Esophagus muscularis mucosa (tissue), 4 donors: ENCODE measurements around the gene ESX1. TPM values are rescaled to one million over a fixed set of nuclear protein-coding genes. Genes with fewer than 3 reads are reported as not detected.
A peak's percentile ranks its signal among the peaks of the same experiment; 100 is the strongest.

Source experiments
- DNase-seq: peaks from one replicate; pipeline ENCODE4 v3.0.0-alpha.2; 2017; ENCODE audit errors: extremely low spot score
- H3K27ac ChIP-seq, 4 donors: fragments of 200-600 bp; sonication (generic); replicated peaks in 1 of 4; 1 replicate in 3 of 4; 2 replicates in 1 of 4; pipeline ENCODE4 v1.5.1; 2016 to 2019; ENCODE audit warnings: mild to moderate bottlenecking in 1 of 4
- H3K27me3 ChIP-seq, 4 donors: fragments of 200-600 bp; sonication (generic); one replicate each; pipeline versions ENCODE4 v1.5.1 to v1.6.0; 2016 to 2019
- H3K36me3 ChIP-seq, 4 donors: fragments of 200-600 bp; sonication (generic); one replicate each; pipeline ENCODE4 v1.5.1; 2016 to 2019
- H3K4me1 ChIP-seq, 4 donors: fragments of 200-600 bp; sonication (generic); one replicate each; pipeline ENCODE4 v1.5.1; 2016 to 2019
- H3K4me3 ChIP-seq, 4 donors: fragments of 200-600 bp; sonication (generic); 1 replicate in 2 of 4; 2 replicates in 2 of 4; pipeline ENCODE4 v1.5.1; 2016 to 2019; ENCODE audit warnings: mild to moderate bottlenecking in 4 of 4, moderate library complexity in 1 of 4
- H3K9me3 ChIP-seq, 4 donors: fragments of 200-600 bp; sonication (generic); 1 replicate in 3 of 4; 2 replicates in 1 of 4; pipeline ENCODE4 v1.5.1; 2016 to 2019
- EP300 ChIP-seq: sonication (generic); formaldehyde crosslinking; IDR thresholded peaks from one replicate; pipeline ENCODE4 v1.6.1; 2017; ENCODE audit warnings: antibody characterized with exemption
- POLR2A ChIP-seq: fragments of 450-650 bp; IDR thresholded peaks from one replicate; pipeline ENCODE4 v1.6.1; 2017; ENCODE audit warnings: antibody characterized with exemption, moderate library complexity, mild to moderate bottlenecking, low read depth
- POLR2AphosphoS5 ChIP-seq, 2 donors: sonication (generic); formaldehyde crosslinking; IDR thresholded peaks; one replicate each; pipeline ENCODE4 v1.6.1; 2017; ENCODE audit warnings: antibody characterized with exemption in 2 of 2
- WGBS: methylation state at CpG from one replicate; pipeline ENCODE4 v1.1.5; 2018; 5-methylcytosine and 5-hydroxymethylcytosine counted together
- intact Hi-C: fragments of 100-400 bp; cut with DNase I; formaldehyde crosslinking; loops from one replicate; pipeline ENCODE4 v1.15.1; 2023
- total RNA-seq, 4 donors: library from RNA; depleted of rRNA; stranded (reverse); fragments of >200 nt; gene quantifications; one replicate each; pipeline versions ENCODE4 v1.1.0 to v1.2.1, GENCODE V29; 2016
- TF ChIP-seq, protein P1 (sequence below), 3 experiments: fragments of 200-600 bp in 2 of 3; fragments of 450-650 bp in 1 of 3; sonication (generic) in 2 of 3; IDR thresholded peaks; one replicate each; pipeline ENCODE4 v1.5.1; 2017 to 2019; ENCODE audit warnings: antibody characterized with exemption in 3 of 3, mild to moderate bottlenecking in 2 of 3, moderate library complexity in 1 of 3

Gene ESX1
- total RNA-seq, 4 donors from 2014 or later = not detected

DNA sequence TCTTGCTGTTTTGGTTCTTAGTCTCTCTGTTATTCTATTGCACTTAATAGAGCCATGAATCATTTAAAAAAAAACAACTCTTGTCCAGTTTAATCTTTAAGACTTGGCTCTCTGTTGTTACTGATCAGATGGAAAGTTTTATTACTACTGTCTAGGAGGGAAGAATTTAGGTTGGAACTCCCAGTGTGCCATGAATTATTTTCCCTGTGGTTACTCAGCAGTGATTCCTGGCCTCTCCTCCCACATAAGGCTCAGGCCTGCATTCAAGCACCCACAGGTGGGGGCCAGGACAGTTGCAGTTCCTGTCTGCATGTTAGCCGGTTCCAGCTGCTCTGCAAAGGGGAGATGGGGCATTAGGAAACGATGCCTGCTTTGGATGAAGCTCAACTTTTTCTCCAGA is 29.8 kb upstream of the ESX1 start:
- Histone ChIP-seq H3K4me3 (no peak overlapping the region), H3K4me1 (no peaks in the 10 kb centered on the region), H3K9me3 (no peaks in the 10 kb centered on the region), H3K36me3 (no peaks in the 10 kb centered on the region), H3K27ac (no peak overlapping the region), H3K27me3 (peaks cover 0 to 9% (median 3%) of the 10 kb centered on the region in 4 donors)
- TF ChIP-seq, protein P1, sequence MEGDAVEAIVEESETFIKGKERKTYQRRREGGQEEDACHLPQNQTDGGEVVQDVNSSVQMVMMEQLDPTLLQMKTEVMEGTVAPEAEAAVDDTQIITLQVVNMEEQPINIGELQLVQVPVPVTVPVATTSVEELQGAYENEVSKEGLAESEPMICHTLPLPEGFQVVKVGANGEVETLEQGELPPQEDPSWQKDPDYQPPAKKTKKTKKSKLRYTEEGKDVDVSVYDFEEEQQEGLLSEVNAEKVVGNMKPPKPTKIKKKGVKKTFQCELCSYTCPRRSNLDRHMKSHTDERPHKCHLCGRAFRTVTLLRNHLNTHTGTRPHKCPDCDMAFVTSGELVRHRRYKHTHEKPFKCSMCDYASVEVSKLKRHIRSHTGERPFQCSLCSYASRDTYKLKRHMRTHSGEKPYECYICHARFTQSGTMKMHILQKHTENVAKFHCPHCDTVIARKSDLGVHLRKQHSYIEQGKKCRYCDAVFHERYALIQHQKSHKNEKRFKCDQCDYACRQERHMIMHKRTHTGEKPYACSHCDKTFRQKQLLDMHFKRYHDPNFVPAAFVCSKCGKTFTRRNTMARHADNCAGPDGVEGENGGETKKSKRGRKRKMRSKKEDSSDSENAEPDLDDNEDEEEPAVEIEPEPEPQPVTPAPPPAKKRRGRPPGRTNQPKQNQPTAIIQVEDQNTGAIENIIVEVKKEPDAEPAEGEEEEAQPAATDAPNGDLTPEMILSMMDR (IDR thresholded peaks at IDR 0.05) = no peak
- TF ChIP-seq EP300 = no peak
- no peak for TF ChIP-seq POLR2AphosphoS5 (IDR thresholded peaks at IDR 0.05)
- TF ChIP-seq POLR2A = no peak
- intact Hi-C loops = no loop called here
- WGBS = 37% methylated on average over 2 of the region's 2 CpGs
- no peak for DNase-seq

DNA sequence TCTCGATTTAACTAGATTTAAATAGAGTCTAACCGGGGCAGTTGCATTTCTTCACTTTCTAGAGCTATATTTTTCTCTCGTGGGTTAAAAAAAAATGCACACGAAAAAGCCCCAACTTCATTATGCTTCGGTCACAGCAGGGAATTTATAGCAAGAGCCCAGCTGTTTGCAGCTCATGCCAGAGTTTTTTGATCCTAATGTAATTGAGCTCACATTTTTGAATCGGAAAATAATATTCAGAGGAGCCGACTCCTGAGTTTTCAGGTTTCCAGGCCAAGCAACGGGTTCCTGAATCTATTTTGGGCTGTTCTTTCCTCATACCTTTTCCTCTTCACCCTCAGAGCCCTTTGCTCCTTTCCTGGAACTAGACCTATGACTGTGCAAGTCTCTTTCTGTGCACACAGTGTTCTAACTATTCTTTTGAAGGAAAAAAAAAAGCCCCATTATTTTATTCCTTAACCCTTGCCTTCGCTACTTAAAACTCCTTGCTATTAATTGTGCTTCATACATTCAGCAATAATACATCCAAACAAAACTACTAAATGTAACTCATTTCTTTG is 27.5 kb upstream of the ESX1 start:
- no peak overlapping the region for H3K4me3 ChIP-seq
- no peaks in the 10 kb centered on the region for H3K36me3 ChIP-seq
- peak overlapping the region in 2 of 4 donors; percentile 2 to 7 for H3K27ac ChIP-seq
- H3K27me3 ChIP-seq = peaks cover 0 to 20% (median 0%) of the 10 kb centered on the region in 4 donors
- no peaks in the 10 kb centered on the region for H3K4me1 ChIP-seq
- 43% methylated on average over 9 of the region's 9 CpGs for WGBS
- no peaks in the 10 kb centered on the region for H3K9me3 ChIP-seq
- TF ChIP-seq EP300 = no peak
- no peak for TF ChIP-seq POLR2A
- TF ChIP-seq POLR2AphosphoS5 (IDR thresholded peaks at IDR 0.05) = no peak
- TF ChIP-seq, protein P1 (IDR thresholded peaks at IDR 0.05) = no peak
- DNase-seq = no peak
- intact Hi-C loops = no loop called here

DNA sequence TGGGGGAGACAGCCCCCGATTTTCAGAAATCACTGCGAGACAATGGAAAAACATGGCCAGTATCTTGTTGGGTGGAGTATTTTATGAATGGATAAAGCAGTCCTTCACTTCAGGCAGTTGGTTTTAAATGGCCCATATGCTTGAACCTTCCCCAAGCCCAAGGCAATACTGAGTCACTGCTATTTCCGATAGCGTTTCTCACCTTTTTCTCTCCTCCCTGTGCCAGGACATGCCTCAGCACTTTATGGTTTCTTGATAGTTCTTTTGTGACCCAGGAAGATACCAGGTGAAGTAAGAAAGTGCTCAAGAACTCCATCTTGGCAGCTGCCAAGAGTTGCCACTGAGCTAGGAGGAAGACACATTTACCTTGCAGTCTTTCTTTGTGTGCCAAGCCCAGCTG is 26.8 kb upstream of the ESX1 start:
- Histone ChIP-seq H3K27ac (peak overlapping the region in 2 of 4 donors; percentile 2 to 7), H3K27me3 (peaks cover 0 to 20% (median 0%) of the 10 kb centered on the region in 4 donors), H3K4me3 (no peak overlapping the region), H3K9me3 (no peaks in the 10 kb centered on the region), H3K4me1 (no peaks in the 10 kb centered on the region), H3K36me3 (no peaks in the 10 kb centered on the region)
- TF ChIP-seq EP300 (no peak), POLR2A (no peak), POLR2AphosphoS5 (IDR thresholded peaks at IDR 0.05) (no peak)
- TF ChIP-seq, protein P1 (IDR thresholded peaks at IDR 0.05) = no peak
- intact Hi-C loops = no loop called here
- WGBS = 87% methylated on average over 4 of the region's 4 CpGs
- DNase-seq = no peak

DNA sequence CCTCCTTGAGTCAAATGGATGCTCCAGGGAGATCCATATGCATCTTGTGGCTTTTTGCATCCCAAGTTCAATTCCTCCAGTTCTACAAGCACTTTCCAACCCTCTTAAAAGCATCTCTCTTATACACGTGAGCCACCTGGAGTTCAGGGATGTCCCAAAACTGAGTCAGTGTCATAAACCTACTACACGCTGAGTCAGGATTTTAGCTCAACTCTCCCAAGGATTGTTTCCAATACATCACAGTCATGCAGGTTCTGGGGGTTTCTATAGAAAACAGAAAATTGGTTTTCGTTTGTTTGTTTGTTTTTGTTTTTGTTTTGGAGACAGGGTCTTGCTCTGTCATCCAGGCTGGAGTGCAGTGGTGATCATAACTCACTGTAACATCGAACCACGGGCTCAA is 25.9 kb upstream of the ESX1 start:
- TF ChIP-seq, protein P1 (IDR thresholded peaks at IDR 0.05) = no peak
- no peaks in the 10 kb centered on the region for H3K36me3 ChIP-seq
- intact Hi-C loops = no loop called here
- H3K27ac ChIP-seq = no peak overlapping the region
- H3K9me3 ChIP-seq = no peaks in the 10 kb centered on the region
- H3K4me1 ChIP-seq = no peaks in the 10 kb centered on the region
- no peak for DNase-seq
- peaks cover 0 to 20% (median 0%) of the 10 kb centered on the region in 4 donors for H3K27me3 ChIP-seq
- 72% methylated on average over 5 of the region's 5 CpGs for WGBS
- no peak overlapping the region for H3K4me3 ChIP-seq

DNA sequence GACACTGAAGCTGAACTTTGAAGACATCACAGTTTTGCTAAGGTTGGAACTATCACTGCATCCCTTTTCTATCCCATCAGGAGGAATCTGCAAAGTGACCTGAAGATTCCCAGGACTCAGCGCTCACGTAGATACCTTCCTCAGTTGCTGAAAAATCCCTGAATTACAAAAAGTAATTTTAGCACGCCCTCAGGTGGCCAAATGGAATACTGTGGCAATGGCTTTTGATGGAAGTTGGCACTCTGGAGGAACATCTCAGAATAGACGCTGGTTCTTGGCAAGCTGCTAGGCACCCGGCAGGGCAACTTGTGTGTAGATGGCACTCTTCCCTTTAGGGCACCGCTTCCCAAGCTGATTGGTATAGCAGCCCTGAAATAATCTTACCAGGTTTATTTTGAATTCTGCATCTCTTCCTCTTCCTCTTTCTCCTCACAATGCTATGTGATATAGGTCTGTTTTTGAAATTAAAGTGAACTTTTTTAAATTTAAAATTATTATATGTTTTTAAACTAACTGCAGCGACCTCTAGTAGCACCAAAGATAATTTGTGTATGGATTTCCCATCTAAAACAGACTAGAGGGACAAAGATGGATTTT is 16.3 kb upstream of the ESX1 start:
- intact Hi-C loops = no loop called here
- DNase-seq = no peak
- H3K4me3 ChIP-seq = peak overlapping the region in 1 of 4 donors; percentile 34
- H3K27me3 ChIP-seq = peaks cover 0 to 8% (median 0%) of the 10 kb centered on the region in 4 donors
- H3K4me1 ChIP-seq = no peaks in the 10 kb centered on the region
- 3% methylated on average over 7 of the region's 7 CpGs for WGBS
- TF ChIP-seq, protein P1 (IDR thresholded peaks at IDR 0.05) = peak; percentile 22 to 50 (median 35)
- TF ChIP-seq EP300 = no peak
- H3K27ac ChIP-seq = no peak overlapping the region
- no peaks in the 10 kb centered on the region for H3K36me3 ChIP-seq
- no peaks in the 10 kb centered on the region for H3K9me3 ChIP-seq
